Activated naive CD4-positive, alpha-beta T cell treated with anti-CD3 and anti-CD28 coated beads, Interleukin-2, amount 50 U/mL, for 24 hours (primary cell): Measurements from ENCODE around the gene NTN4.

Experiments used
- H3K27ac Mint-ChIP-seq: one replicate; pipeline ENCODE4 v1.8.0; 2021; ENCODE audit warnings: mild to moderate bottlenecking, mixed read lengths
- H3K27me3 Mint-ChIP-seq: one replicate; pipeline ENCODE4 v1.8.0; 2021; ENCODE audit warnings: mixed read lengths
- H3K36me3 Mint-ChIP-seq: one replicate; pipeline ENCODE4 v1.8.0; 2021; ENCODE audit warnings: mixed read lengths
- H3K4me1 Mint-ChIP-seq: one replicate; pipeline ENCODE4 v1.8.0; 2021; ENCODE audit warnings: mixed read lengths
- H3K4me3 Mint-ChIP-seq: one replicate; pipeline ENCODE4 v1.8.0; 2021; ENCODE audit warnings: mild to moderate bottlenecking, mixed read lengths
- H3K9me3 Mint-ChIP-seq: one replicate; pipeline ENCODE4 v1.8.0; 2021; ENCODE audit warnings: mixed read lengths

NTN4 gene

GRCh38 chr12:95642583-95642982, 148.0 kb downstream of the NTN4 start:
- H3K27me3 Mint-ChIP-seq = no peaks in the 10 kb centered on the region
- no peaks in the 10 kb centered on the region for H3K36me3 Mint-ChIP-seq
- H3K27ac Mint-ChIP-seq = no peak overlapping the region
- no peak overlapping the region for H3K4me3 Mint-ChIP-seq
- peaks cover 5% of the 10 kb centered on the region for H3K4me1 Mint-ChIP-seq
- H3K9me3 Mint-ChIP-seq = no peaks in the 10 kb centered on the region

- H3K36me3 Mint-ChIP-seq = no peaks in the 10 kb centered on the region
- peaks cover 5% of the 10 kb centered on the region for H3K4me1 Mint-ChIP-seq
- no peaks in the 10 kb centered on the region for H3K27me3 Mint-ChIP-seq
- H3K27ac Mint-ChIP-seq = no peak overlapping the region
- H3K4me3 Mint-ChIP-seq = no peak overlapping the region
- no peaks in the 10 kb centered on the region for H3K9me3 Mint-ChIP-seq
These were observed 149.1 kb downstream of the NTN4 start for GRCh38 chr12:95641299-95641952.

- H3K36me3 Mint-ChIP-seq = no peaks in the 10 kb centered on the region
- H3K4me3 Mint-ChIP-seq = no peak overlapping the region
- no peaks in the 10 kb centered on the region for H3K27me3 Mint-ChIP-seq
- peaks cover 5% of the 10 kb centered on the region for H3K4me1 Mint-ChIP-seq
- no peaks in the 10 kb centered on the region for H3K9me3 Mint-ChIP-seq
- peak overlapping the region; percentile 33 for H3K27ac Mint-ChIP-seq
These were observed 150.0 kb downstream of the NTN4 start for GRCh38 chr12:95640516-95640915.

GRCh38 chr12:95637471-95638155, 153.0 kb downstream of the NTN4 start:
- H3K4me3 Mint-ChIP-seq = no peak overlapping the region
- H3K36me3 Mint-ChIP-seq = no peaks in the 10 kb centered on the region
- no peaks in the 10 kb centered on the region for H3K9me3 Mint-ChIP-seq
- H3K4me1 Mint-ChIP-seq = peaks cover 4% of the 10 kb centered on the region
- H3K27ac Mint-ChIP-seq = no peak overlapping the region
- no peaks in the 10 kb centered on the region for H3K27me3 Mint-ChIP-seq

- Mint-ChIP-seq H3K4me3 (no peak overlapping the region), H3K27ac (no peak overlapping the region), H3K36me3 (no peaks in the 10 kb centered on the region), H3K4me1 (no peaks in the 10 kb centered on the region), H3K27me3 (no peaks in the 10 kb centered on the region), H3K9me3 (no peaks in the 10 kb centered on the region)
These were observed 153.6 kb downstream of the NTN4 start for GRCh38 chr12:95637010-95637409.

- no peak overlapping the region for H3K27ac Mint-ChIP-seq
- no peaks in the 10 kb centered on the region for H3K4me1 Mint-ChIP-seq
- no peak overlapping the region for H3K4me3 Mint-ChIP-seq
- no peaks in the 10 kb centered on the region for H3K9me3 Mint-ChIP-seq
- no peaks in the 10 kb centered on the region for H3K27me3 Mint-ChIP-seq
- H3K36me3 Mint-ChIP-seq = no peaks in the 10 kb centered on the region
These were observed 155.6 kb downstream of the NTN4 start for GRCh38 chr12:95634622-95635621.

- no peaks in the 10 kb centered on the region for H3K36me3 Mint-ChIP-seq
- no peaks in the 10 kb centered on the region for H3K9me3 Mint-ChIP-seq
- no peak overlapping the region for H3K4me3 Mint-ChIP-seq
- H3K27me3 Mint-ChIP-seq = no peaks in the 10 kb centered on the region
- H3K4me1 Mint-ChIP-seq = no peaks in the 10 kb centered on the region
- no peak overlapping the region for H3K27ac Mint-ChIP-seq
These were observed 156.7 kb downstream of the NTN4 start for GRCh38 chr12:95633732-95634465.

GRCh38 chr12:95633049-95633731, 157.4 kb downstream of the NTN4 start:
- Mint-ChIP-seq H3K9me3 (no peaks in the 10 kb centered on the region), H3K27me3 (no peaks in the 10 kb centered on the region), H3K4me1 (no peaks in the 10 kb centered on the region), H3K36me3 (no peaks in the 10 kb centered on the region), H3K4me3 (no peak overlapping the region), H3K27ac (no peak overlapping the region)

- no peaks in the 10 kb centered on the region for H3K4me1 Mint-ChIP-seq
- no peaks in the 10 kb centered on the region for H3K9me3 Mint-ChIP-seq
- no peak overlapping the region for H3K4me3 Mint-ChIP-seq
- H3K36me3 Mint-ChIP-seq = no peaks in the 10 kb centered on the region
- no peak overlapping the region for H3K27ac Mint-ChIP-seq
- no peaks in the 10 kb centered on the region for H3K27me3 Mint-ChIP-seq
These were observed 160.1 kb downstream of the NTN4 start for GRCh38 chr12:95630496-95630895.

GRCh38 chr12:95629392-95629791, 161.2 kb downstream of the NTN4 start:
- H3K27me3 Mint-ChIP-seq = no peaks in the 10 kb centered on the region

GRCh38 chr12:95626854-95627253, 163.7 kb downstream of the NTN4 start:
- H3K36me3 Mint-ChIP-seq = no peaks in the 10 kb centered on the region
- no peaks in the 10 kb centered on the region for H3K4me1 Mint-ChIP-seq
- no peak overlapping the region for H3K4me3 Mint-ChIP-seq
- H3K27ac Mint-ChIP-seq = no peak overlapping the region
- no peaks in the 10 kb centered on the region for H3K27me3 Mint-ChIP-seq
- H3K9me3 Mint-ChIP-seq = no peaks in the 10 kb centered on the region

More at GRCh38 chr12:95629392-95629791, 161.2 kb downstream of the NTN4 start:
- H3K4me1 Mint-ChIP-seq = no peaks in the 10 kb centered on the region
- no peak overlapping the region for H3K27ac Mint-ChIP-seq
- H3K36me3 Mint-ChIP-seq = no peaks in the 10 kb centered on the region
- H3K4me3 Mint-ChIP-seq = no peak overlapping the region
- H3K9me3 Mint-ChIP-seq = no peaks in the 10 kb centered on the region

- Mint-ChIP-seq H3K36me3 (no peaks in the 10 kb centered on the region), H3K9me3 (no peaks in the 10 kb centered on the region), H3K4me1 (no peaks in the 10 kb centered on the region), H3K4me3 (no peak overlapping the region), H3K27me3 (no peaks in the 10 kb centered on the region), H3K27ac (no peak overlapping the region)
These were observed 165.6 kb downstream of the NTN4 start for GRCh38 chr12:95625012-95625411.

GRCh38 chr12:95624589-95624988, 166.0 kb downstream of the NTN4 start:
- Mint-ChIP-seq H3K36me3 (no peaks in the 10 kb centered on the region), H3K4me3 (no peak overlapping the region)

GRCh38 chr12:95623554-95624170, 166.9 kb downstream of the NTN4 start:
- Mint-ChIP-seq H3K4me1 (no peaks in the 10 kb centered on the region), H3K4me3 (no peak overlapping the region), H3K27me3 (no peaks in the 10 kb centered on the region), H3K36me3 (no peaks in the 10 kb centered on the region), H3K27ac (no peak overlapping the region), H3K9me3 (no peaks in the 10 kb centered on the region)

More at GRCh38 chr12:95624589-95624988, 166.0 kb downstream of the NTN4 start:
- no peaks in the 10 kb centered on the region for H3K27me3 Mint-ChIP-seq
- H3K9me3 Mint-ChIP-seq = no peaks in the 10 kb centered on the region
- H3K4me1 Mint-ChIP-seq = no peaks in the 10 kb centered on the region
- H3K27ac Mint-ChIP-seq = no peak overlapping the region
